HepG2 (cell line): ENCODE data around the gene GATM. TPM values are rescaled to one million over a fixed set of nuclear protein-coding genes. Genes with fewer than 3 reads are reported as not detected.
A peak's percentile ranks its signal among the peaks of the same experiment; 100 is the strongest.

Experiments
- ARID4A ChIP-seq: sonication (generic); formaldehyde crosslinking; IDR thresholded peaks from 2 replicates; pipeline ENCODE4 v1.5.0; 2020; ENCODE audit warnings: mild to moderate bottlenecking, missing genetic modification reagents, borderline replicate concordance
- FOXM1 ChIP-seq: sonication (generic); formaldehyde crosslinking; IDR thresholded peaks from 2 replicates; pipeline ENCODE4 v1.5.0; 2020; ENCODE audit warnings: missing genetic modification reagents
- KDM5A ChIP-seq: fragments of 200-600 bp; sonication (generic); IDR thresholded peaks from 2 replicates; pipeline ENCODE4 v1.7.0; 2018; ENCODE audit warnings: antibody characterized with exemption, mild to moderate bottlenecking, low read length, borderline replicate concordance
- NFRKB ChIP-seq: fragments of 450-650 bp; IDR thresholded peaks from 2 replicates; pipeline ENCODE4 v1.6.1; 2017
- NR0B2 ChIP-seq: sonication (generic); formaldehyde crosslinking; IDR thresholded peaks from 2 replicates; pipeline ENCODE4 v1.4.0; 2020; ENCODE audit warnings: mild to moderate bottlenecking, missing genetic modification reagents
- ONECUT2 ChIP-seq: sonication (generic); formaldehyde crosslinking; IDR thresholded peaks from 2 replicates; pipeline ENCODE4 v1.4.0; 2020; ENCODE audit warnings: missing genetic modification reagents
- PLSCR1 ChIP-seq: sonication (generic); formaldehyde crosslinking; IDR thresholded peaks from 2 replicates; pipeline ENCODE4 v1.5.0; 2020; ENCODE audit warnings: missing genetic modification reagents, mild to moderate bottlenecking, borderline replicate concordance
- TERF1 ChIP-seq: sonication (generic); formaldehyde crosslinking; IDR thresholded peaks from 2 replicates; pipeline ENCODE4 v1.8.0; 2022; ENCODE audit warnings: mild to moderate bottlenecking, missing genetic modification reagents, moderate library complexity
- THAP9 ChIP-seq: sonication (generic); formaldehyde crosslinking; IDR thresholded peaks from 2 replicates; pipeline ENCODE4; 2020; ENCODE audit warnings: missing genetic modification reagents, mild to moderate bottlenecking, borderline replicate concordance
- ZBTB39 ChIP-seq: sonication (generic); formaldehyde crosslinking; IDR thresholded peaks from 2 replicates; pipeline ENCODE4 v1.5.0; 2020; ENCODE audit warnings: missing genetic modification reagents
- ZNF136 ChIP-seq: sonication (generic); formaldehyde crosslinking; IDR thresholded peaks from 2 replicates; pipeline ENCODE4 v1.8.1; 2022; ENCODE audit warnings: low read depth, mild to moderate bottlenecking, moderate library complexity, missing genetic modification reagents
- ZNF20 ChIP-seq: sonication (generic); formaldehyde crosslinking; IDR thresholded peaks from 2 replicates; pipeline ENCODE4 v1.4.0; 2020; ENCODE audit warnings: mild to moderate bottlenecking, moderate library complexity, missing genetic modification reagents
- ZNF343 ChIP-seq: sonication (generic); formaldehyde crosslinking; IDR thresholded peaks from 2 replicates; pipeline ENCODE4 v1.4.0; 2020; ENCODE audit warnings: mild to moderate bottlenecking, missing genetic modification reagents
- ZNF383 ChIP-seq: sonication (generic); formaldehyde crosslinking; IDR thresholded peaks from 2 replicates; pipeline ENCODE4 v1.4.0; 2020; ENCODE audit warnings: missing genetic modification reagents, mild to moderate bottlenecking, borderline replicate concordance
- ZNF572 ChIP-seq: sonication (generic); formaldehyde crosslinking; IDR thresholded peaks from 2 replicates; pipeline ENCODE4 v1.5.1; 2020; ENCODE audit warnings: mild to moderate bottlenecking, missing genetic modification reagents
- ZSCAN9 ChIP-seq: IDR thresholded peaks from 2 replicates; pipeline ENCODE4 v1.6.1; 2016; ENCODE audit warnings: borderline replicate concordance
- polyA plus RNA-seq, 8 experiments: library from polyadenylated mRNA; depleted of rRNA in 3 of 8; stranded (reverse) in 7 of 8; unstranded in 1 of 8; fragments of >200 nt; fragmentation: Illumina TruSeq in 4 of 8; extraction: Trizol in 4 of 8; gene quantifications; 2 replicates each; pipeline versions ENCODE4 v1.2.1 to v1.2.3, GENCODE V29; 2011 to 2016; ENCODE audit warnings: low read depth in 4 of 8, missing spikeins in 1 of 8, mixed read lengths in 1 of 8; ENCODE audit not compliant: insufficient read depth in 1 of 8
- total RNA-seq, 5 experiments: library from RNA; depleted of rRNA; stranded (reverse); fragments of >200 nt; fragmentation: Illumina TruSeq; extraction: Trizol; gene quantifications; 2 replicates each; pipeline ENCODE4 v1.2.3, GENCODE V29; 2016; ENCODE audit warnings: low read depth in 1 of 5

The GATM gene
- total and polyA plus RNA-seq, 2 of the 13 experiments (the other 11 are each of a cell fraction or from before 2014, with no cell fraction given) = 2.1 to 16.8 TPM

GRCh38 chr15:45387380-45388007 lies 9.2 kb upstream of the GATM start (continued):
- TF ChIP-seq ARID4A = no peak
- no peak for TF ChIP-seq NR0B2
- peak; percentile 16; the same call in 1 of the 2 replicates for TF ChIP-seq ONECUT2 (CRISPR knock-in tag)
- TF ChIP-seq ZNF383 (CRISPR knock-in tag) = no peak
- TF ChIP-seq ZNF343 (CRISPR knock-in tag) = no peak
- no peak for TF ChIP-seq FOXM1 (CRISPR knock-in tag)
- no peak for TF ChIP-seq NFRKB
- no peak for TF ChIP-seq ZNF136 (CRISPR knock-in tag)
- TF ChIP-seq ZNF20 = no peak
- TF ChIP-seq ZNF572 (CRISPR knock-in tag) = no peak
- TF ChIP-seq THAP9 = no peak
- no peak for TF ChIP-seq ZBTB39
- TF ChIP-seq ZSCAN9 (CRISPR knock-in tag) = 0 out of 2 replicates have a peak, but pooled peaks have one; percentile 49
- no peak; the same call in 1 of the 2 replicates for TF ChIP-seq KDM5A
- no peak for TF ChIP-seq PLSCR1 (CRISPR knock-in tag)
- TF ChIP-seq TERF1 (CRISPR knock-in tag) = no peak
